ENCODE results near the gene TRPV5. TPM values are rescaled to one million over a fixed set of nuclear protein-coding genes. Genes with fewer than 3 reads are reported as not detected.

TRPV5 gene
- total and polyA plus RNA-seq, 2 of the 8 experiments (the other 6 are each of a cell fraction or from before 2014, with no cell fraction given), result 0.03 TPM; not detected in 1

- POLR2A ChIA-PET (ENCODE audit: partially characterized antibody), result interaction anchor here (0.6 kb wide), 1 partner anchor 49 kb away, joined by 3 read pairs; no protein-coding TSS in a partner anchor
- Histone ChIP-seq H2BK20ac (ENCODE audit: low read length) (no peak overlapping the region), H4K91ac (replicated peaks; ENCODE audit: insufficient read length, low read length) (no peak overlapping the region), H3K36me3 (ENCODE audit: control insufficient read depth in 2 of 4, insufficient read depth in 4 of 4, low read length in 3 of 4) (no peaks in the 10 kb centered on the region), H4K8ac (ENCODE audit: extremely low read depth, insufficient read depth, low read length) (no peak overlapping the region), H2BK12ac (ENCODE audit: low read depth, low read length) (no peak overlapping the region), H4K5ac (ENCODE audit: insufficient read length, low read depth, low read length) (no peak overlapping the region), H3K14ac (ENCODE audit: insufficient read length) (no peak overlapping the region), H3K79me1 (ENCODE audit: low read depth, low read length) (no peaks in the 10 kb centered on the region), H3K4me2 (ENCODE audit: insufficient read depth in 1 of 2, low read depth in 2 of 2, low read length in 2 of 2) (no peak overlapping the region), H3K23me2 (ENCODE audit: low read depth, low read length) (no peaks in the 10 kb centered on the region), H2AK5ac (ENCODE audit: low read depth, low read length) (no peak overlapping the region), H2BK5ac (ENCODE audit: low read depth, low read length) (no peak overlapping the region), H3K4ac (replicated peaks; ENCODE audit: insufficient read length, low read depth, low read length) (no peak overlapping the region), H3K27ac (ENCODE audit: low read depth, low read length) (no peak overlapping the region), H2BK120ac (replicated peaks; ENCODE audit: low read depth, low read length) (no peak overlapping the region), H3K23ac (ENCODE audit: insufficient read length) (no peak overlapping the region), H3K56ac (replicated peaks; ENCODE audit: insufficient read length, low read depth, low read length) (no peak overlapping the region), H3K4me3 (ENCODE audit: extremely low read depth in 1 of 4, insufficient read depth in 2 of 4, low read depth in 3 of 4, low read length in 4 of 4) (no peak overlapping the region), H4K20me1 (replicated peaks in 1 of 2; ENCODE audit: control insufficient read depth in 1 of 2, insufficient read depth in 2 of 2, low read length in 2 of 2) (no peaks in the 10 kb centered on the region), H3K27me3 (replicated peaks in 1 of 4; ENCODE audit: control insufficient read depth in 3 of 4, extremely low read depth in 1 of 4, insufficient read depth in 3 of 4, low read length in 3 of 4) (peaks cover 0 to 2% (median 0%) of the 10 kb centered on the region in 4 experiments; a peak in 1 of 7 replicates), H3K18ac (ENCODE audit: extremely low read depth, low read length) (no peak overlapping the region), H3K79me2 (ENCODE audit: control insufficient read depth in 1 of 2, insufficient read depth in 2 of 2, low read length in 2 of 2) (no peaks in the 10 kb centered on the region), H2AFZ (ENCODE audit: low read length) (no peak overlapping the region), H2BK15ac (ENCODE audit: low read length) (no peak overlapping the region), H3K9ac (replicated peaks in 1 of 4; ENCODE audit: extremely low read depth in 1 of 4, low read depth in 3 of 4, low read length in 3 of 4) (no peak overlapping the region), H3K4me1 (replicated peaks in 1 of 4; ENCODE audit: control insufficient read depth in 3 of 4, insufficient read depth in 4 of 4, low read length in 3 of 4) (no peaks in the 10 kb centered on the region; a peak in 1 of 7 replicates), H3K9me3 (ENCODE audit: insufficient read depth in 2 of 2, low read depth in 1 of 2, low read length in 1 of 2) (no peaks in the 10 kb centered on the region)
- TF ChIP-seq JUN (IDR thresholded peaks at IDR 0.05; ENCODE audit: low read depth, low read length), result no peak
- no peak for TF ChIP-seq PHF8 (conservative IDR thresholded peaks at IDR 0.05; ENCODE audit: low read depth, low read length)
- TF ChIP-seq ATF3 (IDR thresholded peaks at IDR 0.05; ENCODE audit: insufficient read depth, low read depth, low read length), result no peak
- whole genome bisulfite sequencing, 2 experiments (ENCODE audit: extremely low coverage in 1 of 2, insufficient coverage in 1 of 2, insufficient read length in 1 of 2, insufficient replicate concordance in 2 of 2, low coverage in 1 of 2, low lambda C conversion rate in 2 of 2, missing lambda C conversion rate in 1 of 2), result 95% methylated on average over 9 of the region's 9 CpGs; no CpG with 5 or more reads in 1 of the 2 experiments
- FAIRE-seq, result no peak
- no peak for DNase-seq (ENCODE audit: low read depth in 1 of 2, low spot score in 2 of 2)
- CTCF ChIA-PET (ENCODE audit: partially characterized antibody), result interaction anchor here (0.6 to 13.9 kb wide), 8 partner anchors 11 to 370 kb away, joined by 3 to 332 read pairs (median 4); no protein-coding TSS in a partner anchor
Observed at GRCh38 chr7:142876236-142876960, 57.1 kb downstream of the TRPV5 start.

All from H1 (cell line).